A673 (cell line): ENCODE measurements around the gene CADPS2. TPM values are rescaled to one million over a fixed set of nuclear protein-coding genes. Genes with fewer than 3 reads are reported as not detected.

ENCODE experiments used
- BruUV-seq: library from RNA; stranded (reverse); fragments of 400-500 nt; replicated peaks from 2 replicates; lab custom pipeline; 2021; lab: Mats Ljungman, UMichigan
- CTCF ChIA-PET: fragments of 300-600 bp; sonication (Branson Sonifier 250); formaldehyde crosslinking; loops from one replicate; lab custom pipeline; 2022; ENCODE audit warnings: antibody characterized with exemption; lab: Charles Lee
- POLR2A ChIA-PET: fragments of 300-600 bp; sonication (Branson Sonifier 250); formaldehyde crosslinking; loops from one replicate; lab custom pipeline; 2022; ENCODE audit warnings: antibody characterized with exemption; ENCODE audit not compliant: low non-redundant PET; lab: Charles Lee
- DNase-seq: peaks from one replicate; pipeline ENCODE4 v3.0.0-alpha.2; 2015; ENCODE audit warnings: low spot score
- H3K27ac ChIP-seq: fragments of 200-600 bp; sonication (generic); 2 replicates; pipeline ENCODE4 v1.5.1; 2016; ENCODE audit warnings: mixed run types, low read depth, mild to moderate bottlenecking, mixed read lengths, antibody characterized with exemption, low read length; ENCODE audit not compliant: poor library complexity, severe bottlenecking
- H3K27me3 ChIP-seq: fragments of 200-600 bp; sonication (generic); replicated peaks from 2 replicates; pipeline ENCODE4 v1.6.1; 2017; ENCODE audit warnings: mixed run types, low read depth, mild to moderate bottlenecking, mixed read lengths, antibody characterized with exemption, low read length; ENCODE audit not compliant: insufficient read depth, poor library complexity
- H3K36me3 ChIP-seq: fragments of 200-600 bp; sonication (generic); 2 replicates; pipeline ENCODE4 v1.6.1; 2016; ENCODE audit warnings: mixed run types, mild to moderate bottlenecking, mixed read lengths, antibody characterized with exemption, low read length; ENCODE audit not compliant: insufficient read depth, poor library complexity, severe bottlenecking
- H3K4me1 ChIP-seq: fragments of 200-600 bp; sonication (generic); 2 replicates; pipeline ENCODE4 v1.6.1; 2017; ENCODE audit warnings: mixed run types, mild to moderate bottlenecking, mixed read lengths, antibody characterized with exemption, low read length; ENCODE audit not compliant: insufficient read depth, poor library complexity, severe bottlenecking
- H3K4me3 ChIP-seq: fragments of 200-600 bp; sonication (generic); 2 replicates; pipeline ENCODE4 v1.5.1; 2016; ENCODE audit warnings: low read depth, mixed run types, mild to moderate bottlenecking, mixed read lengths, low read length; ENCODE audit not compliant: poor library complexity, severe bottlenecking
- H3K9me3 ChIP-seq: fragments of 200-600 bp; sonication (generic); 2 replicates; pipeline ENCODE4 v1.6.1; 2016; ENCODE audit warnings: mixed run types, low read depth, mild to moderate bottlenecking, mixed read lengths, antibody characterized with exemption, low read length; ENCODE audit not compliant: poor library complexity, severe bottlenecking
- CTCF ChIP-seq: fragments of 300-800, 200-600 bp; sonication (generic); conservative IDR thresholded peaks from 2 replicates; pipeline ENCODE4 v1.5.1; 2017; ENCODE audit warnings: low read depth, mild to moderate bottlenecking, antibody characterized with exemption, low read length, moderate library complexity, mixed read lengths
- EZH2 ChIP-seq: fragments of 200-600 bp; sonication (generic); IDR thresholded peaks from 2 replicates; pipeline ENCODE4 v1.6.1; 2017; ENCODE audit warnings: borderline replicate concordance, low read depth, mild to moderate bottlenecking, mixed read lengths, antibody characterized with exemption, low read length; ENCODE audit not compliant: poor library complexity, severe bottlenecking
- intact Hi-C: fragments of 100-400 bp; cut with micrococcal nuclease; formaldehyde crosslinking; loops from one replicate; pipeline ENCODE4 v1.10.0; 2022; ENCODE audit not compliant: unreplicated experiment
- total RNA-seq: library from RNA; stranded (reverse); gene quantifications from 2 replicates; pipeline ENCODE4 v1.2.3, GENCODE V29; 2021

CADPS2 gene
- total RNA-seq, 1 experiment from 2014 or later: 81.3 TPM

- no TSS peak for BruUV-seq
- DNase-seq: no peak
- Histone ChIP-seq H3K27me3 (no peaks in the 10 kb centered on the region), H3K4me1 (peaks cover 21% of the 10 kb centered on the region), H3K9me3 (no peaks in the 10 kb centered on the region), H3K27ac (peak overlapping the region; percentile 4), H3K36me3 (no peaks in the 10 kb centered on the region), H3K4me3 (peak overlapping the region; percentile 13)
- POLR2A ChIA-PET: no interaction called here
- intact Hi-C loops: no loop called here
- TF ChIP-seq EZH2: no peak
- TF ChIP-seq CTCF: no peak
- CTCF ChIA-PET: no interaction called here
Measured at GRCh38 chr7:122881324-122881723, 4.9 kb downstream of the CADPS2 start.

- ChIA-PET CTCF (no interaction called here), POLR2A (no interaction called here)
- BruUV-seq: no TSS peak
- TF ChIP-seq CTCF: no peak
- no peak for TF ChIP-seq EZH2
- Histone ChIP-seq H3K27ac (no peak overlapping the region), H3K4me3 (no peak overlapping the region), H3K36me3 (peaks cover 20% of the 10 kb centered on the region), H3K27me3 (no peaks in the 10 kb centered on the region), H3K4me1 (peaks cover 12% of the 10 kb centered on the region), H3K9me3 (peaks cover 27% of the 10 kb centered on the region)
- no peak for DNase-seq
- intact Hi-C loops: no loop called here
Measured at GRCh38 chr7:122869260-122869659, 17.0 kb downstream of the CADPS2 start.

GRCh38 chr7:122867471-122867980 lies 18.7 kb downstream of the CADPS2 start:
- intact Hi-C loops: no loop called here

More at GRCh38 chr7:122867471-122867980, 18.7 kb downstream of the CADPS2 start:
- no peak for TF ChIP-seq EZH2
- no peak for TF ChIP-seq CTCF
- H3K36me3 ChIP-seq: peaks cover 13% of the 10 kb centered on the region
- BruUV-seq: no TSS peak
- no peak for DNase-seq
- ChIA-PET POLR2A (interaction anchor here (0.6 kb wide), 1 partner anchor 245 kb away, joined by 6 read pairs; no protein-coding TSS in a partner anchor), CTCF (no interaction called here)
- H3K4me1 ChIP-seq: peaks cover 12% of the 10 kb centered on the region
- H3K27me3 ChIP-seq: no peaks in the 10 kb centered on the region
- no peak overlapping the region for H3K4me3 ChIP-seq
- peaks cover 27% of the 10 kb centered on the region for H3K9me3 ChIP-seq
- no peak overlapping the region for H3K27ac ChIP-seq
